Astrocyte of the cerebellum (primary cell): ENCODE results near the gene RAB6B.

Experiments used
- DNase-seq: peaks from one replicate; pipeline ENCODE4 v3.0.0-alpha.2; 2011; ENCODE audit warnings: low read depth
- H3K4me3 ChIP-seq: 2 replicates; pipeline ENCODE4 v1.5.1; 2011; ENCODE audit warnings: mild to moderate bottlenecking, low read depth, low read length, moderate library complexity
- CTCF ChIP-seq: IDR thresholded peaks from 2 replicates; pipeline ENCODE4 v1.5.1; 2012; ENCODE audit warnings: low read length, low read depth, moderate library complexity, mild to moderate bottlenecking; ENCODE audit errors: missing control alignments
- in situ Hi-C: cut with HindIII; loops from 2 replicates; pipeline ENCODE4 v1.10.0; 2017; ENCODE audit warnings: low sequenced_read_pairs

The RAB6B gene

DNA sequence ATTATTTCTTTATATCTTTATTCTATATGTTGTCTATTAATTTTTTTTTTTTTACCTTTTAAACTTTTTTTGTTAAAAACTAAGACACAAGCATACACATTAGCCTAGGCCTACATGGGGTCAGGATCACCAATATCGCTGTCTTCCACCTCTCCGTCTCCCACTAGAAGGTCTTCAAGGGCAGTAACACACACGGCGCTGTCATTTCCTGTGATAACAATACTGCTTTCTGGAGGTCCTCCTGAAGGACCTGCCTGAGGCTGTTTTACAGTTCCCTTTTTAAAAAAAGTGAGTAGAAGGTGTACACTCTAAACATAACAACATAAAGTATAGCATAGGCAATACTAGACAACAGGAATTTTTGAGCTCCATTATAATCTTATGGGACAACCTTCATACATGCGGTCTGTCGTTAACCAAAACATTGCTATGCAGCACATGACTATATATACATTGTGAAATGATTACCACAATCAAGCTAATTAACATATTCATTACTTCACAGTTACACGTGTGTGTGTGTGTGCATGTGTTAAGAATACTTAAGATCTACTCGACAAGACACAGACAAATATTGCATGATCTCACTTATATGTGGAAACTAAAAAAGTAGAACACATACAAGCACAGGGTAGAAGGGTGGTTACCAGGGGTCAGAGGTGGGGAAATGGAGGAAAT lies 20.8 kb downstream of the RAB6B start:
- H3K4me3 ChIP-seq = no peak overlapping the region
- no peak for DNase-seq
- no peak for TF ChIP-seq CTCF
- in situ Hi-C loops = no loop called here

DNA sequence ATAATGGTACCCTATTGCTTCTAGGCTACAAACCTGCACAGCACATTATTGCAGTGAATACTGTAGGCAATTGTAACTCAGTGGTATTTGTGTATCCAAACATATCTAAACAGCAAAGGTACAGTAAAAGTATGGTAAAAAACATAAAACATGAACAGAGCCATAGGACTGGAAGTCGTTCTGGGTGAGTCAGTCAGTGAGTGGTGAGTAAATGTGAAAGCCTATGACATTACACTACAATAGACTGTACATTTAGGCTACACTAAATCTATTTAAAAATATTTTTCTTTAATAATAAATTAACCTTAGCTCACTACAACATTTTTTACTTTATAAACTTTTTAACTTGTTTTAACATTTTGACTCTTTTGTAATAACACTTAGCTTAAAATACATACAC lies 21.3 kb downstream of the RAB6B start:
- DNase-seq = no peak
- TF ChIP-seq CTCF = no peak
- in situ Hi-C loops = no loop called here
- H3K4me3 ChIP-seq = no peak overlapping the region

DNA sequence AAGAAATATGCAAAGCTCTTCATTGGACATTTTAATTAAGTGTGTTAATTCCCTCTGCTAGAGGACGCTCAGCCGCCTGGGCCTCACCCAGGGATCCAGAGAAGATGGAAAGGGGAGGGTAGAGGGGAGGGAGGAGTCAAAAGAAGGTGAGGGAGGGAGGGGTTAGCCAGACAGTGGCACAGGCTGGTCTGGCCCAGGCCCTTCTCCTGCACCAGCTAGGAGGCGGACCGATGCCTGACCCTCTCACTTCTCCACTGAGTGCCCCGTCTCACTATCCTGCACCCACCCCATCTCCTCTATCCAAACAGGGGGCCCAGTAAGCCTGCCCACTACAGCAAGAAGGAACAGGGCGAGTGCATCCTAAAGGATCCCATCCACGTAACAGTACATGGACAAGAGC lies 22.9 kb downstream of the RAB6B start:
- no peak for DNase-seq
- in situ Hi-C loops = no loop called here
- H3K4me3 ChIP-seq = no peak overlapping the region
- no peak for TF ChIP-seq CTCF

- in situ Hi-C loops = no loop called here
- TF ChIP-seq CTCF = no peak
- no peak overlapping the region for H3K4me3 ChIP-seq
- DNase-seq = no peak
Measured at GRCh38 chr3:133872161-133872560, 23.5 kb downstream of the RAB6B start.

GRCh38 chr3:133871368-133872090 lies 24.2 kb downstream of the RAB6B start:
- in situ Hi-C loops = no loop called here
- DNase-seq = no peak
- no peak for TF ChIP-seq CTCF
- H3K4me3 ChIP-seq = no peak overlapping the region

GRCh38 chr3:133870822-133871221 lies 24.9 kb downstream of the RAB6B start:
- TF ChIP-seq CTCF = no peak
- no peak overlapping the region for H3K4me3 ChIP-seq
- in situ Hi-C loops = no loop called here
- DNase-seq = no peak
